Astrocyte (in vitro differentiated cells and primary cell): Measurements from ENCODE around the gene DCAF15. TPM values are rescaled to one million over a fixed set of nuclear protein-coding genes. Genes with fewer than 3 reads are reported as not detected.
A peak's percentile ranks its signal among the peaks of the same experiment; 100 is the strongest.

Experiments
- DNase-seq: peaks from one replicate; pipeline ENCODE4 v3.0.0-alpha.2; 2010; ENCODE audit warnings: low read depth
- FAIRE-seq: peaks from 2 replicates; lab custom pipeline; 2011; peaks lifted over from hg19 to GRCh38; lab: Jason Lieb, UNC
- H2AFZ ChIP-seq: 2 replicates; pipeline ENCODE4 v1.6.0; 2012; ENCODE audit warnings: low read depth, low read length, inconsistent platforms
- H3K27ac ChIP-seq: 2 replicates; pipeline ENCODE4 v1.5.1; 2011; ENCODE audit warnings: low read depth, low read length, inconsistent platforms
- H3K27me3 ChIP-seq: 2 replicates; pipeline ENCODE4 v1.6.0; 2011; ENCODE audit warnings: low read length, inconsistent platforms; ENCODE audit not compliant: insufficient read depth
- H3K36me3 ChIP-seq: 2 replicates; pipeline ENCODE4 v1.5.1; 2011; ENCODE audit warnings: low read length, inconsistent platforms; ENCODE audit not compliant: insufficient read depth
- H3K4me1 ChIP-seq: 2 replicates; pipeline ENCODE4 v1.5.1; 2011; ENCODE audit warnings: low read length, inconsistent platforms; ENCODE audit not compliant: insufficient read depth
- H3K4me2 ChIP-seq: 2 replicates; pipeline ENCODE4 v1.6.0; 2012; ENCODE audit warnings: low read length, inconsistent platforms
- H3K4me3 ChIP-seq: 2 replicates; pipeline ENCODE4 v1.5.1; 2011; ENCODE audit warnings: low read depth, mild to moderate bottlenecking, low read length, inconsistent platforms; ENCODE audit not compliant: insufficient read depth
- H3K79me2 ChIP-seq: 2 replicates; pipeline ENCODE4 v1.6.0; 2012; ENCODE audit warnings: mild to moderate bottlenecking, low read length, inconsistent platforms; ENCODE audit not compliant: insufficient read depth
- H3K9ac ChIP-seq: 2 replicates; pipeline ENCODE4 v1.6.0; 2012; ENCODE audit warnings: mild to moderate bottlenecking, low read length, inconsistent platforms
- H3K9me3 ChIP-seq: 2 replicates; pipeline ENCODE4 v1.5.1; 2012; ENCODE audit warnings: low read depth, mild to moderate bottlenecking, low read length, inconsistent platforms; ENCODE audit not compliant: insufficient read depth
- H4K20me1 ChIP-seq: 2 replicates; pipeline ENCODE4 v1.6.0; 2012; ENCODE audit warnings: low read length, inconsistent platforms; ENCODE audit not compliant: insufficient read depth
- H3K27ac Mint-ChIP-seq: one replicate; pipeline ENCODE4 v1.8.0; 2021; ENCODE audit warnings: mild to moderate bottlenecking, mixed read lengths; ENCODE audit not compliant: unreplicated experiment
- H3K27me3 Mint-ChIP-seq: one replicate; pipeline ENCODE4 v1.8.0; 2021; ENCODE audit warnings: low read depth, mixed read lengths; ENCODE audit not compliant: unreplicated experiment
- H3K36me3 Mint-ChIP-seq: one replicate; pipeline ENCODE4 v1.8.0; 2021; ENCODE audit warnings: low read depth, mixed read lengths; ENCODE audit not compliant: unreplicated experiment
- H3K4me1 Mint-ChIP-seq: one replicate; pipeline ENCODE4 v1.8.0; 2021; ENCODE audit warnings: low read depth, mixed read lengths; ENCODE audit not compliant: unreplicated experiment
- H3K4me3 Mint-ChIP-seq: one replicate; pipeline ENCODE4 v1.8.0; 2021; ENCODE audit warnings: mild to moderate bottlenecking, moderate library complexity, mixed read lengths; ENCODE audit not compliant: unreplicated experiment
- H3K9me3 Mint-ChIP-seq: one replicate; pipeline ENCODE4 v1.8.0; 2021; ENCODE audit warnings: mild to moderate bottlenecking, mixed read lengths; ENCODE audit not compliant: unreplicated experiment
- EZH2 ChIP-seq: IDR thresholded peaks from 2 replicates; pipeline ENCODE4 v1.6.1; 2012; ENCODE audit warnings: mild to moderate bottlenecking, low read length, inconsistent platforms; ENCODE audit not compliant: insufficient read depth
- total RNA-seq: library from RNA; stranded (reverse); gene quantifications from 2 replicates; pipeline ENCODE4 v1.2.1, GENCODE V29; 2021
- TF ChIP-seq, protein P1 (sequence below): IDR thresholded peaks from 2 replicates; pipeline ENCODE4 v1.5.1; 2011; ENCODE audit warnings: low read depth, mild to moderate bottlenecking, inconsistent platforms, low read length, moderate library complexity; ENCODE audit not compliant: insufficient read depth

Gene DCAF15
- total RNA-seq, 1 donor from 2014 or later: 32.2 TPM

DNA sequence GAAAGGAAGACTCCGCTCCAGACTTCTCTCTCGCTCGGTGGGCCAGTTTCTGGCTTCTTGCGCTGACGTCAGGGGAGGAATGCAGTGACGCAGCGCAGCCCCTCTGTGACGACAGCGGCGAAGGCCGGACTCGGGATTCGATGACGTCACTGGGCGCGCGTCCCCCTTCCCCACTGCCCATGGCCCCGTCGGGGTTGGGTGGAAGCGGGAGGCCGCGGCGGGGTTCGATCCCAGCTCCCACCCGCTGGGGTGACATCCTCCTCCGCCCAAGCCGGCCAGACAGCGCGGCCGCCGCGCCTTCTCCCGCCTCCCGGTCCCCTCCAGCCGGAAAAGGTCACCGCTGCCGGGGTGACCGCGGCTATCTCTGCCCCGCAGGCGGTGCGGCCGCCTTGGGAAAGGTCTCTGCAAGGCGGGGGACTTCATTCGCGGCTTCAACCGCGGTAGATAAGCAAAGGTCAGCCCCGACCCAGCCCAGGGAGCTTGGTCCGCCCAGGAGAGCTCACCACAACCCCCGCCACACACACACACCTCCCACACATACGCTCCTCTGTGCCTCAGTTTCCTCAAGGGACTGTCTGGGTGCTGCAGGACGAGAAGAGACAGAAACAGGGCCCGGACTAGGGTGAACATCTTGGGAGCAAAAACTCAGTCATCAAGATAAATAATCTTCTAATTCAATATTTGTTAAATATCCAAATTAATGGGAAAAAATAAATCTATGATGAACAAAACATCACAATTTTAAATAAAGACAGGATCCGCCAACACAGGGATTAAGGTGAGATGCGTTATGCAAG is 54.7 kb downstream of the DCAF15 start:
- no peak for TF ChIP-seq EZH2
- TF ChIP-seq, protein P1, sequence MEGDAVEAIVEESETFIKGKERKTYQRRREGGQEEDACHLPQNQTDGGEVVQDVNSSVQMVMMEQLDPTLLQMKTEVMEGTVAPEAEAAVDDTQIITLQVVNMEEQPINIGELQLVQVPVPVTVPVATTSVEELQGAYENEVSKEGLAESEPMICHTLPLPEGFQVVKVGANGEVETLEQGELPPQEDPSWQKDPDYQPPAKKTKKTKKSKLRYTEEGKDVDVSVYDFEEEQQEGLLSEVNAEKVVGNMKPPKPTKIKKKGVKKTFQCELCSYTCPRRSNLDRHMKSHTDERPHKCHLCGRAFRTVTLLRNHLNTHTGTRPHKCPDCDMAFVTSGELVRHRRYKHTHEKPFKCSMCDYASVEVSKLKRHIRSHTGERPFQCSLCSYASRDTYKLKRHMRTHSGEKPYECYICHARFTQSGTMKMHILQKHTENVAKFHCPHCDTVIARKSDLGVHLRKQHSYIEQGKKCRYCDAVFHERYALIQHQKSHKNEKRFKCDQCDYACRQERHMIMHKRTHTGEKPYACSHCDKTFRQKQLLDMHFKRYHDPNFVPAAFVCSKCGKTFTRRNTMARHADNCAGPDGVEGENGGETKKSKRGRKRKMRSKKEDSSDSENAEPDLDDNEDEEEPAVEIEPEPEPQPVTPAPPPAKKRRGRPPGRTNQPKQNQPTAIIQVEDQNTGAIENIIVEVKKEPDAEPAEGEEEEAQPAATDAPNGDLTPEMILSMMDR: no peak
- Histone ChIP-seq H3K9ac (peak overlapping the region; percentile 92), H3K27ac (peak overlapping the region; percentile 98), H3K4me2 (peak overlapping the region; percentile 89), H3K9me3 (no peaks in the 10 kb centered on the region), H4K20me1 (peaks cover 11% of the 10 kb centered on the region), H3K4me3 (peak overlapping the region; percentile 78), H3K4me1 (peaks cover 4% of the 10 kb centered on the region), H2AFZ (peak overlapping the region; percentile 83), H3K36me3 (no peaks in the 10 kb centered on the region), H3K27me3 (no peaks in the 10 kb centered on the region), H3K79me2 (peaks cover 5% of the 10 kb centered on the region)
- Mint-ChIP-seq H3K27ac (peak overlapping the region; percentile 98), H3K9me3 (no peaks in the 10 kb centered on the region), H3K36me3 (no peaks in the 10 kb centered on the region), H3K4me1 (peaks cover 14% of the 10 kb centered on the region), H3K4me3 (peak overlapping the region; percentile 90), H3K27me3 (no peaks in the 10 kb centered on the region)
- DNase-seq: peak; percentile 9
- no peak for FAIRE-seq

Other genes starting within 250 kb of the DCAF15 start
- 25.8 and 26.6 TPM in 2 replicates for gene MRI1, start 188.0 kb upstream of the DCAF15 start, total RNA-seq
- 114 and 138 TPM in 2 replicates for gene C19orf53, start 178.1 kb upstream of the DCAF15 start, total RNA-seq
- gene ZSWIM4, start 157.1 kb upstream of the DCAF15 start, total RNA-seq: 9.5 and 10.6 TPM in 2 replicates
- 1.1 and 2.9 TPM in 2 replicates for gene NANOS3, start 75.4 kb upstream of the DCAF15 start, total RNA-seq
- gene BRME1, start 46.4 kb upstream of the DCAF15 start, total RNA-seq: 0.68 and 0.91 TPM in 2 replicates
- 22.6 and 27.3 TPM in 2 replicates for gene CC2D1A, start 46.3 kb upstream of the DCAF15 start, total RNA-seq
- 3.3 and 3.7 TPM in 2 replicates for gene PODNL1, start 14.1 kb upstream of the DCAF15 start, total RNA-seq
- gene RFX1, start 53.8 kb downstream of the DCAF15 start, total RNA-seq: 11.8 and 13.0 TPM in 2 replicates
- not detected in 2 replicates for gene RLN3, start 75.6 kb downstream of the DCAF15 start, total RNA-seq
- 5.7 and 6.3 TPM in 2 replicates for gene IL27RA, start 79.3 kb downstream of the DCAF15 start, total RNA-seq
- gene PALM3, start 109.6 kb downstream of the DCAF15 start, total RNA-seq: 1.2 and 1.6 TPM in 2 replicates
- gene MISP3, start 120.3 kb downstream of the DCAF15 start, total RNA-seq: 0.70 and 0.79 TPM in 2 replicates
- not detected in 2 replicates for gene C19orf67, start 133.3 kb downstream of the DCAF15 start, total RNA-seq
- gene SAMD1, start 138.2 kb downstream of the DCAF15 start, total RNA-seq: 36.8 and 41.7 TPM in 2 replicates
- 80.5 and 82.6 TPM in 2 replicates for gene PRKACA, start 165.3 kb downstream of the DCAF15 start, total RNA-seq
- gene ASF1B, start 184.1 kb downstream of the DCAF15 start, total RNA-seq: 1.1 and 1.9 TPM in 2 replicates